IPS-20b (cell line): ENCODE results near the gene STXBP2.

ENCODE experiments used
- H3K27ac ChIP-seq: one replicate; pipeline ENCODE4 v1.5.1; 2013; ENCODE audit warnings: low read length
- H3K27me3 ChIP-seq: 2 replicates; pipeline ENCODE4 v1.6.1; 2013; ENCODE audit warnings: mild to moderate bottlenecking, low read length, inconsistent platforms; ENCODE audit not compliant: insufficient read depth
- H3K36me3 ChIP-seq: 2 replicates; pipeline ENCODE4 v1.6.1; 2013; ENCODE audit warnings: low read depth, mild to moderate bottlenecking, inconsistent platforms, low read length, moderate library complexity; ENCODE audit not compliant: insufficient read depth
- H3K4me1 ChIP-seq: 2 replicates; pipeline ENCODE4 v1.6.1; 2013; ENCODE audit warnings: mild to moderate bottlenecking, control low read depth, inconsistent platforms, low read length, moderate library complexity; ENCODE audit not compliant: insufficient read depth
- H3K4me3 ChIP-seq: 2 replicates; pipeline ENCODE4 v1.5.1; 2013; ENCODE audit warnings: mild to moderate bottlenecking, low read length, inconsistent platforms
- H3K9ac ChIP-seq: 2 replicates; pipeline ENCODE4 v1.6.1; 2013; ENCODE audit warnings: low read depth, mild to moderate bottlenecking, inconsistent platforms, low read length, moderate library complexity
- H3K9me3 ChIP-seq: 2 replicates; pipeline ENCODE4 v1.6.1; 2013; ENCODE audit warnings: mild to moderate bottlenecking, low read depth, low read length, inconsistent platforms; ENCODE audit not compliant: insufficient read depth

Gene STXBP2

GRCh38 chr19:7648265-7649014 lies 11.5 kb downstream of the STXBP2 start:
- Histone ChIP-seq H3K4me3 (no peak overlapping the region), H3K9ac (no peak overlapping the region), H3K9me3 (no peaks in the 10 kb centered on the region), H3K36me3 (no peaks in the 10 kb centered on the region; the same call in 1 of the 2 replicates), H3K4me1 (no peaks in the 10 kb centered on the region), H3K27ac (no peak overlapping the region), H3K27me3 (peaks cover 22% of the 10 kb centered on the region)

GRCh38 chr19:7650148-7650547 lies 13.2 kb downstream of the STXBP2 start:
- H3K4me1 ChIP-seq: no peaks in the 10 kb centered on the region
- H3K9me3 ChIP-seq: no peaks in the 10 kb centered on the region
- no peak overlapping the region for H3K9ac ChIP-seq
- H3K36me3 ChIP-seq: no peaks in the 10 kb centered on the region; the same call in 1 of the 2 replicates
- H3K27me3 ChIP-seq: peaks cover 23% of the 10 kb centered on the region
- no peak overlapping the region for H3K27ac ChIP-seq
- no peak overlapping the region for H3K4me3 ChIP-seq

- Histone ChIP-seq H3K9ac (no peak overlapping the region), H3K4me1 (no peaks in the 10 kb centered on the region), H3K27ac (no peak overlapping the region), H3K27me3 (peaks cover 31% of the 10 kb centered on the region), H3K36me3 (no peaks in the 10 kb centered on the region), H3K4me3 (peak overlapping the region; percentile 59; the same call in 1 of the 2 replicates), H3K9me3 (no peaks in the 10 kb centered on the region)
These were observed 15.2 kb downstream of the STXBP2 start for GRCh38 chr19:7652061-7652641.

GRCh38 chr19:7654401-7654800 lies 17.5 kb downstream of the STXBP2 start:
- Histone ChIP-seq H3K36me3 (no peaks in the 10 kb centered on the region), H3K4me3 (no peak overlapping the region), H3K9me3 (no peaks in the 10 kb centered on the region), H3K9ac (no peak overlapping the region), H3K27me3 (peaks cover 31% of the 10 kb centered on the region), H3K27ac (no peak overlapping the region), H3K4me1 (no peaks in the 10 kb centered on the region)

GRCh38 chr19:7655581-7655980 lies 18.7 kb downstream of the STXBP2 start:
- no peaks in the 10 kb centered on the region for H3K36me3 ChIP-seq
- no peaks in the 10 kb centered on the region for H3K4me1 ChIP-seq
- H3K9ac ChIP-seq: no peak overlapping the region
- H3K4me3 ChIP-seq: no peak overlapping the region
- H3K27ac ChIP-seq: no peak overlapping the region
- peaks cover 31% of the 10 kb centered on the region for H3K27me3 ChIP-seq
- no peaks in the 10 kb centered on the region for H3K9me3 ChIP-seq

- no peaks in the 10 kb centered on the region for H3K4me1 ChIP-seq
- no peak overlapping the region for H3K27ac ChIP-seq
- no peaks in the 10 kb centered on the region for H3K36me3 ChIP-seq
- H3K4me3 ChIP-seq: no peak overlapping the region
- no peak overlapping the region for H3K9ac ChIP-seq
- no peaks in the 10 kb centered on the region for H3K9me3 ChIP-seq
- H3K27me3 ChIP-seq: peaks cover 21% of the 10 kb centered on the region
These were observed 20.3 kb downstream of the STXBP2 start for GRCh38 chr19:7657131-7657751.

GRCh38 chr19:7658219-7658686 lies 21.3 kb downstream of the STXBP2 start:
- Histone ChIP-seq H3K9me3 (no peaks in the 10 kb centered on the region), H3K9ac (no peak overlapping the region), H3K27me3 (peaks cover 10% of the 10 kb centered on the region; the same call in 1 of the 2 replicates), H3K4me1 (no peaks in the 10 kb centered on the region), H3K36me3 (no peaks in the 10 kb centered on the region), H3K27ac (no peak overlapping the region), H3K4me3 (no peak overlapping the region)

GRCh38 chr19:7661744-7662538 lies 25.0 kb downstream of the STXBP2 start:
- H3K27me3 ChIP-seq: peaks cover 4% of the 10 kb centered on the region; the same call in 1 of the 2 replicates
- H3K36me3 ChIP-seq: no peaks in the 10 kb centered on the region
- no peaks in the 10 kb centered on the region for H3K4me1 ChIP-seq
- H3K9ac ChIP-seq: no peak overlapping the region
- H3K27ac ChIP-seq: no peak overlapping the region
- no peak overlapping the region for H3K4me3 ChIP-seq
- H3K9me3 ChIP-seq: no peaks in the 10 kb centered on the region

- peaks cover 4% of the 10 kb centered on the region; the same call in 1 of the 2 replicates for H3K27me3 ChIP-seq
- no peak overlapping the region for H3K4me3 ChIP-seq
These were observed 25.7 kb downstream of the STXBP2 start for GRCh38 chr19:7662657-7663056.

GRCh38 chr19:7663706-7664105 lies 26.8 kb downstream of the STXBP2 start:
- H3K36me3 ChIP-seq: no peaks in the 10 kb centered on the region
- no peak overlapping the region for H3K27ac ChIP-seq
- H3K4me3 ChIP-seq: no peak overlapping the region
- H3K9me3 ChIP-seq: no peaks in the 10 kb centered on the region
- no peak overlapping the region for H3K9ac ChIP-seq
- no peaks in the 10 kb centered on the region for H3K4me1 ChIP-seq
- peaks cover 14% of the 10 kb centered on the region for H3K27me3 ChIP-seq

More at GRCh38 chr19:7662657-7663056, 25.7 kb downstream of the STXBP2 start:
- Histone ChIP-seq H3K9me3 (no peaks in the 10 kb centered on the region), H3K9ac (no peak overlapping the region), H3K36me3 (no peaks in the 10 kb centered on the region), H3K4me1 (no peaks in the 10 kb centered on the region), H3K27ac (no peak overlapping the region)

GRCh38 chr19:7665076-7665475 lies 28.2 kb downstream of the STXBP2 start:
- no peaks in the 10 kb centered on the region for H3K9me3 ChIP-seq
- no peaks in the 10 kb centered on the region for H3K36me3 ChIP-seq
- H3K27ac ChIP-seq: no peak overlapping the region
- H3K27me3 ChIP-seq: peaks cover 27% of the 10 kb centered on the region
- no peak overlapping the region for H3K4me3 ChIP-seq
- H3K4me1 ChIP-seq: no peaks in the 10 kb centered on the region
- no peak overlapping the region for H3K9ac ChIP-seq
